GM18868 (cell line): ENCODE measurements around the gene SEMA6B.
"Not testable (repeated sequence)": the region's sequence is repeated elsewhere in the genome, so short reads cannot be mapped to it uniquely, and the experiment has no call there.

Source experiments
- ATAC-seq: cut with Tn5 transposase; IDR thresholded peaks from one replicate; pipeline ENCODE4 v1.9.1; 2021; ENCODE audit warnings: mild to moderate bottlenecking, moderate library complexity; ENCODE audit not compliant: unreplicated experiment

Gene SEMA6B

DNA sequence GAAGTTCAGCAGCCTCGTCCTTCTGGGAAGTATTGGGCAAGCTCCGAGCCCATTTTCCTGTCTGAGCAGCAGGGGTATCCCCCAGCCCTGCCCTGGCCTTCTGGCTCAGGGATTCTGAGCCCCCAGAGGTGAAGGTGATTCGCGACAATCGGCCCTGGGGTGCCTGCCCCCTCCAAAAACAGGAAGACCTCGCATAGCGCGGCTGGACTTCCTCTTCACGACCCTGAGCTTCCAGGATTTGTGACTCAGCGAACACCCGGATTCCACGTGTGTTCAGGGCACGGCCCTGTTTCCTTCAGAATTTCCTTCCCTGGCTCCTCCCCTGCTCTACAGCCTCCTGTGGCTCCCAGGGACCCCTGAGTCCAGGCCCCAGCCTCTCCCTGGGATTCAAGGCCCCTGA is at the start of gene SEMA6B:
Gene SEMA6B (minus strand): TSS at position 116 of the 400 bp plus-strand sequence. CDS start 1,227 bp downstream, outside the sequence.
- no peak for ATAC-seq

GRCh38 chr19:4606921-4607678 is 47.6 kb upstream of the SEMA6B start:
- ATAC-seq = no peak

DNA sequence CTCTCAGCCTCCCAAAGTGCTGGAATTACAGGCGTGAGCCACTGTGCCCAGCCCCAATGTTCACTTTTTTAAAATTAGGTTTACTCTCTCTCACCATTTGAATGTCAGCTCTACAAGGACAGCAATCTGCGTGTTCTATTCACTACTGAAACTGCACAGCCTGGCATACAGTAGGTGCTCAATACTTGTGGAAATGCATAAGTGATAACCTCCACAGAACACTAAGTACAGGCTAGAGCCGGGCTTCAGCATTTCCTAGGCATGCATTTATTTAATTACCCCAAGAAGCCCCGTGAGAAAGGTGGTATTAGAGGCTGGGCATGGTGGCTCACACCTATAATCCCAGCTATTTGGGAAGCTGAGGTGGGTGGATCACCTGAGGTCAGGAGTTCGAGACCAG is 46.7 kb upstream of the SEMA6B start:
- ATAC-seq = no peak

- ATAC-seq = no peak
Measured at GRCh38 chr19:4604912-4605311, 45.4 kb upstream of the SEMA6B start.

GRCh38 chr19:4602915-4603314 is 43.4 kb upstream of the SEMA6B start:
- no peak for ATAC-seq

DNA sequence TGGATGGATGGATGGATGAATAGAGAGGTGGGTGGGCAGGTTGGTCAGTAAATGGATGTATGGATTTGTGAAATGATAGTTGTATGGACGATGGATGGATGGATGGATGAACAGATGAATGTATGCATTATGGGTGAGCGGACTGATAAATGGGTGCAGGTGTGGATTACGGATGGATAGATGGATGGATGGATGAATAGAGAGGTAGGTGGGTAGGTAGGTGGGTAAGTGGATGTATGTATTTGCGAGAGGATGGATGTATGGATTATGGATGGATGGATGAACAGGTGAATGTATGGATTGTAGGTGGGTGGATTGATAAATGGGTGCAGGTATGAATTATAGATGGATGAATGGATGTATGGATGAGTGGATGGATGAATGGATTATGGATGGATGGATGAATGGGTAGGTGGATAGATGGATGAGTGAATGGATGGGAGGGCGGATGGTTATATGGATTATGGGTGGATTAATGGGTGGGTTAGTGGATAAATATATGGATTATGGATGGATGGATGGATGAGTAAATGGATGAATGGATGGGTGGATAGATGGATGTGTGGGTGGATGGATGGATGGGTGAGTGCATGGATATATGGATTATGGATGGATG is 42.8 kb upstream of the SEMA6B start:
- ATAC-seq = no peak

GRCh38 chr19:4600893-4601292 is 41.4 kb upstream of the SEMA6B start:
- ATAC-seq = no peak

- ATAC-seq = no peak
Measured at GRCh38 chr19:4600082-4600481, 40.6 kb upstream of the SEMA6B start.

DNA sequence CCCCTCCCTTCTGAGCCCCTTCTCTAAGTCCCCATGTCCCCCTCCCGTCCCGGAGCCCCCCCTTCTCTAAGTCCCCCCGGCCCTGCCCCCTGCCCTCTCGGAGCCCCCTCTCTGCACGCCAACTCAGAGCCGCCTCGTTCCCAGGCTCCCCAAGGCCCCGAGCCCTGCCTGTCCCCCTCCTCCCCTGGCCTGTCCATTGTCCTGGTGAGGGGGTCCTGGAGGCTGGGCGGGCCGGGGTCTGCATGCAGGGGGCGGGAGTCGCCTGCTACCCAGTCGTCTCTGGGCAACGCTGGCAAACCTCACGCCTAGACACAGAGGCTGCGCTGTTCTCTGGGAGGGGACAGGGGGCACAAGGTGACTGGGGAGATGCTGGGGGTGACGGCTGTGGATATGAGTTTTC is 39.2 kb upstream of the SEMA6B start:
- ATAC-seq = no peak

GRCh38 chr19:4597975-4598671 is 38.6 kb upstream of the SEMA6B start:
- ATAC-seq = no peak

DNA sequence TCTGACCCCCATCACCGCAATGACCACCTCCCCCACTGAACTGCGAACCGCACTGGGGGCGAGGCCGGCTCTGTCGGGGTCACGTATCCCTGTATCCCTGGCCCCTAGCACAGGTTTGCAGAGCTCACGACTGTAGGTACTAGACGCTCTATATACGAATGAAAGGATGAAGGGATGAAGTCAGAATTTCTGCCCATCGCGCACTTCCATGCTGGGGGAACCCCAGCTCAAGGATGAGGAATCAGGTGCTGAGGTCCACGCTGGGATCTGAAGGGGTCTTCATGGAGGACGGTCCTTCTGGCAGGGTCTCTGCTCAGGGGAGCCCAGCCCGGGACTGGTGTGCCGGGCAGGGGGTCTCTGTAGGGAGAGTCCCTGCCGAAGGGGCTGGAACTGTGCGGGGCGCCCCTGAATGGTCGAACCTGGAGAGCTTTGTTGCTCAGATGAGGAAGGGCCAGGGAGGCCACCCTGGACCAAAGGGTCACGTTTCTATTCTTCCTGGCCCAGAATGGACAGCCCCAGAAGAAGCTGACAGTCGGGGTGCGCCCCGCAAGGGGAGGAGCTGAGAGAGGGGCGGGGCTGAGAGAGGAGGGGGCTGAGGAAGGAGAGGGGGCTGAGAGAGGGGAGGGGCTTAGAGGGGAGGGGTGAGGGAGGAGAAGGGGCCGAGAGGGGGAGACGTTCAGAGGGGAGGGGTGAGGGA is 37.9 kb upstream of the SEMA6B start:
- no peak for ATAC-seq

- no peak for ATAC-seq
Measured at GRCh38 chr19:4596033-4596904, 36.8 kb upstream of the SEMA6B start.

DNA sequence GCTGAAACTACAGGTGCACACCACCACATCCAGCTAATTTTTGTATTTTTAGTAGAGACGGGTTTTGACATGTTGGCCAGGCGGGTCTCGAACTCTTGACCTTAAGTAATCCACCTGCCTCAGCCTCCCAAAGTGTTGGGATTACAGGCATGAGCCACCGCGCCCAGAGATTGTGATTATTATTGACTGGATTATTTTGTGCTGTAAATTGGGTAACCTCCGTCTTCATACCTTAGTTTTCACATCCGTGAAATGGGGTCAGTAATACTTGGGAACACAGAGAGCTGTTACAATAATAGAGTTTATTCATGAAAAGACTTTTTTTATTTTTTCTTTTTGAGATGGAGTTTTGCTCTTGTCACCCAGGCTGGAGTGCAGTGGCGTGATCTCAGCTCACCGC is 35.7 kb upstream of the SEMA6B start:
- ATAC-seq = not testable (repeated sequence)

- no peak for ATAC-seq
Measured at GRCh38 chr19:4594201-4594600, 34.7 kb upstream of the SEMA6B start.

DNA sequence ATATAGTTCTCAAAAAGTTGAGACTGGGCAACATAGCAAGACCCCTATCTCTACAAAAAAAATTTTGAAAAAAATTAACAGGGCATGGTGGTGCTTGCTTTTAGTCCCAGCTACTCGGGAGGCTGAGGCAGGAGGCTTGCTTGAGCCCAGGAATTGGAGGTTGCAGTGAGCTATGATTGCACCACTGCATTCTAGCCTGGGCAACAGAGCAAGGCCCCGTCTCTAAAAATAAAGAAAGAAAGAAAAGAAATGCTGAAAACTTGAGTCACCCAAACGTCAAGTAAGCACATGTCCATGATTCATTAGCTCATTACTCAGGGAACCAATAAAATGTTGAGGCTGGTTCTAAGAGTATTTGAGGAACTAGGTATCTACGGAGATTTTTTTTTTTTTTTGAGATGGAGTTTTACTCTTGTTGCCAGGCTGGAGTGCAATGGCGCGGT is 33.9 kb upstream of the SEMA6B start:
- no peak for ATAC-seq

GRCh38 chr19:4592445-4592844 is 33.0 kb upstream of the SEMA6B start:
- ATAC-seq = no peak

DNA sequence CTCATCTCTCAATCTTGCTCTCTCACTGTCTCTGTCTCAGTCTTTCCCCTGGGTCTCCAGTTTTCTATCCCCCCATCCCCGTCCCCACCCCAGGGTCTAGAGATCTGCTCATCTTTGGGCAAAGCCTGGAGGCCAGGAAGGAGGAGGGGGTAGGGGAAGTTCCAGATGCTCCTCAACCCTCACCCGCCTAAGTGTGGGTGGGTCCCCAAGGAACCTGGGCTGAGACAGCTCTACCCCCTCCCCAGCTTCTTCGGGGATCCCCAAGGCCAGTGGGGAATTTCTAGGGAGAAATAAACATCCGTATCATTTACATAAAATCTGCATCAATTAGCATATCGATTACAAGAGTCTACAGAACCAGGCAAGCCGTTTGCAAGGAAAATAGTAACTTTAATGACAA is 31.8 kb upstream of the SEMA6B start:
- ATAC-seq = no peak

GRCh38 chr19:4590559-4590958 is 31.1 kb upstream of the SEMA6B start:
- ATAC-seq = no peak

- ATAC-seq = no peak
Measured at GRCh38 chr19:4589579-4590410, 30.3 kb upstream of the SEMA6B start.
